WTC11 (cell line): ENCODE measurements around the gene NUDT8.

ENCODE experiments used
- ATF1 ChIP-seq: sonication (generic); formaldehyde crosslinking; IDR thresholded peaks from 2 replicates; pipeline ENCODE4 v1.8.1; 2023; ENCODE audit warnings: mild to moderate bottlenecking, moderate library complexity, missing genetic modification reagents
- CTCF ChIP-seq: fragments of 200-600 bp; IDR thresholded peaks from 2 replicates; pipeline ENCODE4 v1.8.0; 2022; ENCODE audit warnings: antibody characterized with exemption
- FOXK1 ChIP-seq: sonication (generic); formaldehyde crosslinking; IDR thresholded peaks from 2 replicates; pipeline ENCODE4 v1.8.0; 2022; ENCODE audit warnings: mild to moderate bottlenecking, moderate library complexity, missing genetic modification reagents
- HMGA2 ChIP-seq: fragments of 250-450 bp; sonication (Bioruptor Pico); IDR thresholded peaks from 2 replicates; pipeline ENCODE4 v1.4.0; 2021; ENCODE audit warnings: mild to moderate bottlenecking, moderate library complexity
- HMGXB4 ChIP-seq: sonication (generic); formaldehyde crosslinking; IDR thresholded peaks from 2 replicates; pipeline ENCODE4 v1.8.1; 2023; ENCODE audit warnings: mild to moderate bottlenecking, moderate library complexity, missing genetic modification reagents

GRCh38 chr11:67656278-67656922 is 26.7 kb upstream of the NUDT8 start:
- TF ChIP-seq CTCF (no peak), ATF1 (CRISPR knock-in tag) (no peak), HMGA2 (CRISPR knock-in tag) (no peak), FOXK1 (no peak), HMGXB4 (CRISPR knock-in tag) (no peak)
